IMR-90 (cell line): ENCODE measurements around the gene AHI1. TPM values are rescaled to one million over a fixed set of nuclear protein-coding genes. Genes with fewer than 3 reads are reported as not detected.

Experiments used
- ATAC-seq: fragments of 200-7000 bp; cut with Tn5 transposase; 2 replicates; pipeline ENCODE4 v1.9.1; 2020; ENCODE audit warnings: low read depth, mild to moderate bottlenecking, moderate library complexity
- BruUV-seq: library from RNA; stranded (reverse); fragments of 400-500 nt; replicated peaks from 2 replicates; lab custom pipeline; 2021; lab: Mats Ljungman, UMichigan
- CTCF ChIA-PET: fragments of 300-600 bp; formaldehyde crosslinking; extraction: SDS; loops from one replicate; lab custom pipeline; 2021; ENCODE audit warnings: antibody characterized with exemption; lab: Yijun Ruan, JAX
- POLR2A ChIA-PET: fragments of 300-600 bp; sonication (Branson Sonifier 250); formaldehyde crosslinking; loops from one replicate; lab custom pipeline; 2022; ENCODE audit warnings: antibody characterized with exemption; ENCODE audit not compliant: unreplicated experiment; lab: Charles Lee
- DNase-seq: peaks from one replicate; pipeline ENCODE4 v3.0.0; 2013
- H2AFZ ChIP-seq: replicated peaks from 2 replicates; pipeline ENCODE3; 2013; ENCODE audit warnings: low read length, mild to moderate bottlenecking; ENCODE audit not compliant: poor library complexity
- H2AK5ac ChIP-seq: 2 replicates; pipeline ENCODE4 v1.6.1; 2013; ENCODE audit warnings: low read depth, low read length, inconsistent platforms
- H2AK9ac ChIP-seq: replicated peaks from 2 replicates; pipeline ENCODE3; 2013; ENCODE audit warnings: mild to moderate bottlenecking, low read depth, low read length, moderate library complexity; ENCODE audit not compliant: poor library complexity
- H2BK120ac ChIP-seq: 2 replicates; pipeline ENCODE4 v1.6.1; 2013; ENCODE audit warnings: low read depth, low read length, inconsistent platforms
- H2BK15ac ChIP-seq: 3 replicates; pipeline ENCODE4 v1.6.1; 2013; ENCODE audit warnings: low read depth, low read length, inconsistent platforms
- H2BK20ac ChIP-seq: 2 replicates; pipeline ENCODE4 v1.6.1; 2013; ENCODE audit warnings: low read depth, mild to moderate bottlenecking, inconsistent platforms, low read length, moderate library complexity
- H2BK5ac ChIP-seq: 2 replicates; pipeline ENCODE4 v1.6.1; 2013; ENCODE audit warnings: mild to moderate bottlenecking, low read depth, low read length, inconsistent platforms; ENCODE audit not compliant: poor library complexity, severe bottlenecking
- H3K14ac ChIP-seq: replicated peaks from 2 replicates; pipeline ENCODE4 v1.6.1; 2013; ENCODE audit warnings: low read depth, low read length, inconsistent platforms
- H3K18ac ChIP-seq: 2 replicates; pipeline ENCODE4 v1.6.1; 2013; ENCODE audit warnings: low read depth, low read length, control low read depth
- H3K23ac ChIP-seq: 2 replicates; pipeline ENCODE4 v1.6.1; 2013; ENCODE audit warnings: low read depth, low read length, inconsistent platforms
- H3K27ac ChIP-seq: 2 replicates; pipeline ENCODE4 v1.5.1; 2013; ENCODE audit warnings: mild to moderate bottlenecking, control low read depth, low read length; ENCODE audit not compliant: insufficient read depth
- H3K27me3 ChIP-seq: 2 replicates; pipeline ENCODE4 v1.6.1; 2013; ENCODE audit warnings: low read length; ENCODE audit not compliant: control insufficient read depth, insufficient read depth
- H3K36me3 ChIP-seq: 2 replicates; pipeline ENCODE4 v1.6.1; 2013; ENCODE audit warnings: low read length, mixed read lengths; ENCODE audit not compliant: control insufficient read depth, insufficient read depth
- H3K4ac ChIP-seq: 2 replicates; pipeline ENCODE4 v1.6.1; 2013; ENCODE audit warnings: low read depth, low read length, inconsistent platforms
- H3K4me1 ChIP-seq: 2 replicates; pipeline ENCODE4 v1.6.1; 2013; ENCODE audit warnings: low read length, mixed read lengths; ENCODE audit not compliant: control insufficient read depth, insufficient read depth
- H3K4me2 ChIP-seq: 2 replicates; pipeline ENCODE4 v1.6.1; 2013; ENCODE audit warnings: low read depth, mild to moderate bottlenecking, control low read depth, low read length, moderate library complexity
- H3K4me3 ChIP-seq: 2 replicates; pipeline ENCODE4 v1.5.1; 2013; ENCODE audit warnings: low read depth, mild to moderate bottlenecking, control low read depth, low read length, moderate library complexity; ENCODE audit not compliant: insufficient read depth
- H3K56ac ChIP-seq: 2 replicates; pipeline ENCODE4 v1.6.1; 2013; ENCODE audit warnings: low read length, inconsistent platforms; ENCODE audit not compliant: insufficient read depth; ENCODE audit errors: extremely low read depth
- H3K79me1 ChIP-seq, 2 experiments: 2 replicates each; pipeline ENCODE4 v1.6.1; 2013; ENCODE audit warnings: low read length in 2 of 2, inconsistent platforms in 1 of 2, low read depth in 1 of 2
- H3K9ac ChIP-seq: 2 replicates; pipeline ENCODE4 v1.6.1; 2013; ENCODE audit warnings: low read depth, low read length, control low read depth
- H3K9me1 ChIP-seq: 2 replicates; pipeline ENCODE4 v1.6.1; 2013; ENCODE audit warnings: low read length, inconsistent platforms; ENCODE audit not compliant: insufficient read depth
- H3K9me3 ChIP-seq: 2 replicates; pipeline ENCODE4 v1.6.1; 2013; ENCODE audit warnings: low read length; ENCODE audit not compliant: control insufficient read depth, insufficient read depth
- H4K20me1 ChIP-seq: 2 replicates; pipeline ENCODE4 v1.6.1; 2013; ENCODE audit warnings: low read length, inconsistent platforms; ENCODE audit not compliant: insufficient read depth
- H4K5ac ChIP-seq: 2 replicates; pipeline ENCODE4 v1.6.1; 2013; ENCODE audit warnings: mild to moderate bottlenecking, low read depth, low read length, control low read depth
- H4K8ac ChIP-seq, 2 experiments: 2 replicates each; pipeline ENCODE4 v1.6.1; 2013; ENCODE audit warnings: low read depth in 2 of 2, low read length in 2 of 2, control low read depth in 1 of 2, inconsistent platforms in 1 of 2
- H4K91ac ChIP-seq: 2 replicates; pipeline ENCODE4 v1.6.1; 2013; ENCODE audit warnings: low read depth, low read length, inconsistent platforms; ENCODE audit not compliant: insufficient read depth
- BHLHE40 ChIP-seq: fragments of 150-350 bp; IDR thresholded peaks from 2 replicates; pipeline ENCODE4 v1.6.1; 2016; ENCODE audit warnings: mild to moderate bottlenecking, low read depth, low read length
- CTCF ChIP-seq: conservative IDR thresholded peaks from 2 replicates; pipeline ENCODE4 v1.5.1; 2012; ENCODE audit warnings: mild to moderate bottlenecking, low read depth, low read length, improper control_type of control experiment
- ELK1 ChIP-seq: fragments of 150-350 bp; IDR thresholded peaks from 2 replicates; pipeline ENCODE4 v1.6.1; 2016; ENCODE audit warnings: low read depth, mild to moderate bottlenecking, low read length, moderate library complexity, borderline replicate concordance
- FOS ChIP-seq: fragments of 150-350 bp; IDR thresholded peaks from 2 replicates; pipeline ENCODE4 v1.6.1; 2016; ENCODE audit warnings: low read depth, low read length
- MAZ ChIP-seq: IDR thresholded peaks from 2 replicates; pipeline ENCODE4 v1.6.1; 2012; ENCODE audit warnings: low read depth, mild to moderate bottlenecking, low read length, improper control_type of control experiment, moderate library complexity, borderline replicate concordance
- NFE2L2 ChIP-seq: fragments of 150-350 bp; IDR thresholded peaks from 2 replicates; pipeline ENCODE4 v1.6.1; 2016; ENCODE audit warnings: low read depth, mild to moderate bottlenecking, low read length
- RAD21 ChIP-seq: IDR thresholded peaks from 2 replicates; pipeline ENCODE4 v1.6.1; 2012; ENCODE audit warnings: low read length, improper control_type of control experiment
- RCOR1 ChIP-seq: IDR thresholded peaks from 2 replicates; pipeline ENCODE4 v1.6.1; 2012; ENCODE audit warnings: mild to moderate bottlenecking, low read length, improper control_type of control experiment; ENCODE audit not compliant: insufficient replicate concordance
- RFX5 ChIP-seq: IDR thresholded peaks from 2 replicates; pipeline ENCODE4 v1.8.0; 2012; ENCODE audit warnings: low read depth, mild to moderate bottlenecking, low read length, moderate library complexity
- WGBS, 2 experiments: methylation state at CpG; one replicate each; pipeline versions ENCODE4 v1.1.5 to v1.1.7; 2013; ENCODE audit warnings: missing lambda C conversion rate in 2 of 2; ENCODE audit not compliant: insufficient read length in 1 of 2; ENCODE audit errors: extremely low coverage in 2 of 2; 5-methylcytosine and 5-hydroxymethylcytosine counted together
- dilution Hi-C: fragments of 300-500 bp; cut with HindIII; formaldehyde crosslinking; loops from one replicate; pipeline ENCODE4 v1.14.3; 2018; ENCODE audit warnings: low sequenced_read_pairs; ENCODE audit not compliant: unreplicated experiment
- in situ Hi-C: fragments of 300-500 bp; cut with MboI; formaldehyde crosslinking; loops from 3 replicates; pipeline ENCODE4 v1.14.3; 2019; ENCODE audit warnings: low sequenced_read_pairs, inconsistent platforms, mixed read lengths
- intact Hi-C: fragments of 100-400 bp; cut with micrococcal nuclease; formaldehyde crosslinking; loops from 2 replicates; pipeline ENCODE4 v1.10.0; 2022
- polyA plus RNA-seq, 3 experiments: library from polyadenylated mRNA; depleted of rRNA; stranded (reverse); fragments of >200 nt; gene quantifications; 2 replicates each; pipeline ENCODE4 v1.2.3, GENCODE V29; 2012; ENCODE audit warnings: low replicate concordance in 1 of 3
- total RNA-seq: library from RNA; depleted of rRNA; stranded (reverse); fragments of >200 nt; gene quantifications from 2 replicates; pipeline ENCODE4 v1.2.3, GENCODE V29; 2012

AHI1 gene
- total and polyA plus RNA-seq, 2 of the 4 experiments (the other 2 are of a cell fraction), result 9.5 to 19.4 TPM

- Histone ChIP-seq H3K23ac (no peak overlapping the region), H3K56ac (no peak overlapping the region), H4K91ac (no peak overlapping the region), H2BK120ac (no peak overlapping the region), H2AK9ac (no peak overlapping the region), H2BK15ac (no peak overlapping the region), H3K4me1 (no peaks in the 10 kb centered on the region), H3K9ac (no peak overlapping the region), H2AFZ (no peak overlapping the region), H4K8ac (no peak overlapping the region), H3K4me2 (no peak overlapping the region), H4K20me1 (no peaks in the 10 kb centered on the region), H2AK5ac (no peak overlapping the region), H3K4me3 (no peak overlapping the region), H3K9me3 (no peaks in the 10 kb centered on the region), H4K5ac (no peak overlapping the region), H3K4ac (no peak overlapping the region), H3K27me3 (no peaks in the 10 kb centered on the region), H3K14ac (no peak overlapping the region), H3K18ac (no peak overlapping the region), H3K27ac (no peak overlapping the region), H3K9me1 (no peaks in the 10 kb centered on the region), H3K79me1 (peaks cover 0 to 7% of the 10 kb centered on the region in 2 experiments; a peak in 1 of 4 replicates), H2BK20ac (no peak overlapping the region), H3K36me3 (peaks cover 18% of the 10 kb centered on the region), H2BK5ac (no peak overlapping the region)
- intact Hi-C loops (no loop called here), in situ Hi-C loops (loop anchor here (25.0 kb wide), 1 partner anchor 1073 kb away; no protein-coding TSS in a partner anchor), dilution Hi-C loops (no loop called here)
- DNase-seq (no peak), ATAC-seq (no peak)
- ChIA-PET CTCF (interaction anchor here (0.6 kb wide), 1 partner anchor 874 kb away, joined by 3 read pairs; no protein-coding TSS in a partner anchor), POLR2A (no interaction called here)
- WGBS, 2 experiments, result 100% methylated on average over 1 of the region's 1 CpG; no CpG with 5 or more reads in 1 of the 2 experiments
- no TSS peak for BruUV-seq
- no peak for TF ChIP-seq ELK1
- TF ChIP-seq RCOR1, result no peak
- TF ChIP-seq CTCF, result no peak
- no peak for TF ChIP-seq FOS
- no peak for TF ChIP-seq NFE2L2
- no peak for TF ChIP-seq MAZ
- TF ChIP-seq RFX5, result no peak
- TF ChIP-seq RAD21, result no peak
- no peak for TF ChIP-seq BHLHE40
These were observed 32.9 kb downstream of the AHI1 start for GRCh38 chr6:135464634-135465033.
